HEK293 (cell line): Measurements from ENCODE around the gene LAMA5.

Source experiments
- GLI4 ChIP-seq: fragments of 450-650 bp; formaldehyde crosslinking; IDR thresholded peaks from 2 replicates; pipeline ENCODE4 v1.5.1; 2016; ENCODE audit warnings: missing biosample characterization, missing genetic modification characterization
- ZNF777 ChIP-seq: fragments of 450-650 bp; formaldehyde crosslinking; IDR thresholded peaks from 2 replicates; pipeline ENCODE4 v1.5.1; 2017; ENCODE audit warnings: missing biosample characterization, missing genetic modification characterization, borderline replicate concordance
- TF ChIP-seq, protein P1 (sequence below): fragments of 450-650 bp; formaldehyde crosslinking; IDR thresholded peaks from 2 replicates; pipeline ENCODE4 v1.5.1; 2016; ENCODE audit warnings: missing biosample characterization, missing genetic modification characterization

GRCh38 chr20:62405981-62406513 lies 38.9 kb upstream of the LAMA5 start:
- TF ChIP-seq, protein P1, sequence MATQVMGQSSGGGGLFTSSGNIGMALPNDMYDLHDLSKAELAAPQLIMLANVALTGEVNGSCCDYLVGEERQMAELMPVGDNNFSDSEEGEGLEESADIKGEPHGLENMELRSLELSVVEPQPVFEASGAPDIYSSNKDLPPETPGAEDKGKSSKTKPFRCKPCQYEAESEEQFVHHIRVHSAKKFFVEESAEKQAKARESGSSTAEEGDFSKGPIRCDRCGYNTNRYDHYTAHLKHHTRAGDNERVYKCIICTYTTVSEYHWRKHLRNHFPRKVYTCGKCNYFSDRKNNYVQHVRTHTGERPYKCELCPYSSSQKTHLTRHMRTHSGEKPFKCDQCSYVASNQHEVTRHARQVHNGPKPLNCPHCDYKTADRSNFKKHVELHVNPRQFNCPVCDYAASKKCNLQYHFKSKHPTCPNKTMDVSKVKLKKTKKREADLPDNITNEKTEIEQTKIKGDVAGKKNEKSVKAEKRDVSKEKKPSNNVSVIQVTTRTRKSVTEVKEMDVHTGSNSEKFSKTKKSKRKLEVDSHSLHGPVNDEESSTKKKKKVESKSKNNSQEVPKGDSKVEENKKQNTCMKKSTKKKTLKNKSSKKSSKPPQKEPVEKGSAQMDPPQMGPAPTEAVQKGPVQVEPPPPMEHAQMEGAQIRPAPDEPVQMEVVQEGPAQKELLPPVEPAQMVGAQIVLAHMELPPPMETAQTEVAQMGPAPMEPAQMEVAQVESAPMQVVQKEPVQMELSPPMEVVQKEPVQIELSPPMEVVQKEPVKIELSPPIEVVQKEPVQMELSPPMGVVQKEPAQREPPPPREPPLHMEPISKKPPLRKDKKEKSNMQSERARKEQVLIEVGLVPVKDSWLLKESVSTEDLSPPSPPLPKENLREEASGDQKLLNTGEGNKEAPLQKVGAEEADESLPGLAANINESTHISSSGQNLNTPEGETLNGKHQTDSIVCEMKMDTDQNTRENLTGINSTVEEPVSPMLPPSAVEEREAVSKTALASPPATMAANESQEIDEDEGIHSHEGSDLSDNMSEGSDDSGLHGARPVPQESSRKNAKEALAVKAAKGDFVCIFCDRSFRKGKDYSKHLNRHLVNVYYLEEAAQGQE (tag by site-specific recombination) = no peak
- no peak for TF ChIP-seq GLI4 (tag by site-specific recombination)
- TF ChIP-seq ZNF777 = no peak
